Measurements from ENCODE around the gene TAF9B.

GRCh38 chrX:78139160-78140123 is at the start of gene TAF9B:
- no peak for TF ChIP-seq CTCF (IDR thresholded peaks at IDR 0.05)
- TF ChIP-seq POLR2A (IDR thresholded peaks at IDR 0.05), result peak; percentile 47
